Measurements from ENCODE around the gene PITPNM3.
"Not testable (repeated sequence)": the region's sequence is repeated elsewhere in the genome, so short reads cannot be mapped to it uniquely, and the experiment has no call there.

The PITPNM3 gene

DNA sequence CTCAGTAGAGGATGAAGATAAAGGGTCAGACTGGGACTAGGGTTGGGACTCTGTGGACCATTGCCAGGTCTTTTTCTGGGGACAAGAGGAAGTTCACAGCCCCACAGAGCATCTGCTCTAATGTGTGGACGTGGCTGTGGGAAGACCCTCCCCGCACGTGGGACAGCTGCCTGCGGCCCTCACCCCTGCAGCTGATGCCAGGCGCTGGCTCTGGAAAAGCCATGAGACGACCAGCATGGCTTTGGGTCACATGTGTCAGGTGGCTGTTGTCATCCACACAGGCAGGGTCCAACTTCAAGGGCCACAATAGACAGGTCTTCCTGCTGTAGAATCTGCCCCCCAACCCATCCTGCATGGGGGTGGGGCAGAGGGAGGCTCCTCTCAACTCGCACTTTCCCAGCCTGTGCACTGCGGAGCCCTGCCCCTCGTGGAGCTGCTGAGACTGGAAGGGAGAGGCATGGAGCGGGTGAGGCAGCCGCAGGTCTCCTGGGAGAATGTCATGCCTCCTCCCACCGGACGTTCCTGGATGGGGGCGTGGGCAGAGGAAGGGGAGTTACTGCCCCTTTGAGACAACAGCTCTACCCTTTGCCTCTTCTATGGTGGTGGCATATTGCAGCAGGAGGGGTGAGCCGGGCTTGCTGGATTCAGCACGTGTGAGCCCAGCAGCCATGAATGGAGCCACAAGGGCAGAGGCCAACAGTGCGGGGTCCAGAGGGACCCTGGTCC lies 58.7 kb downstream of the PITPNM3 start:
- no peak for DNase-seq

GRCh38 chr17:6496640-6497441 lies 59.5 kb downstream of the PITPNM3 start:
- peak; percentile 6 for DNase-seq

- DNase-seq: no peak
Observed at GRCh38 chr17:6496116-6496481, 60.3 kb downstream of the PITPNM3 start.

DNA sequence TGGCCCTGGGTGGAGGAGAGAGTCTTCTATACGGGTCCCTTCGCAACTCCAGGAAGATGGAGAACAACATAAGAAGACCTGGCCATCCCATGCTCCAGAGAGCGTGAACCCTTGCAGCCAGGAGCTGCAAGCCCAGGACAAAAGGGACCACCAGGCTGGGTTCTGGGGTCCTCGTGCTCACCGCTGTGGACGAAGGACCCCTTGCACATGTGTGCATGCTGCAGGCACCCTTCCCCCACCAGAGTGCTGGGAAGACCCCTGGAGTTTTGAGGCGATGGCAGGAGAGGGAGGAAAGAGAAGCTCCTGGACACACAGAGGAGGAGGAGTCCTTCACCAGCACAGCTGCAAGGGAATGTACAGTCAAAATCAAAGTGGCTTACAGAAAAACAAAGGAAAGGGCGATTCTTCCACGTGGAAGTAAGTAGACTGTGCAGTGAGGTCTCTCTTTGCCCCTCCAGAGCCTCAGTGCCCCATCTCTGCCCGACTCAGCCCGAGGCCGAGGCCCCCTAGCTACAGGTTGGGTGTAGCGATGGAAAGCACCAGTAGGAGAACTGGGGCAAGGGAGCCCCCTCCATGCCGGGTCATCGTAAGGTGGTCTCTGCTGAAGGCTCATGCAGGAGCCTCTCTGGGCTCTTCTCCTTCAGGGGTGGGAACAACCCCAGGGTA lies 60.8 kb downstream of the PITPNM3 start:
- no peak for DNase-seq

DNA sequence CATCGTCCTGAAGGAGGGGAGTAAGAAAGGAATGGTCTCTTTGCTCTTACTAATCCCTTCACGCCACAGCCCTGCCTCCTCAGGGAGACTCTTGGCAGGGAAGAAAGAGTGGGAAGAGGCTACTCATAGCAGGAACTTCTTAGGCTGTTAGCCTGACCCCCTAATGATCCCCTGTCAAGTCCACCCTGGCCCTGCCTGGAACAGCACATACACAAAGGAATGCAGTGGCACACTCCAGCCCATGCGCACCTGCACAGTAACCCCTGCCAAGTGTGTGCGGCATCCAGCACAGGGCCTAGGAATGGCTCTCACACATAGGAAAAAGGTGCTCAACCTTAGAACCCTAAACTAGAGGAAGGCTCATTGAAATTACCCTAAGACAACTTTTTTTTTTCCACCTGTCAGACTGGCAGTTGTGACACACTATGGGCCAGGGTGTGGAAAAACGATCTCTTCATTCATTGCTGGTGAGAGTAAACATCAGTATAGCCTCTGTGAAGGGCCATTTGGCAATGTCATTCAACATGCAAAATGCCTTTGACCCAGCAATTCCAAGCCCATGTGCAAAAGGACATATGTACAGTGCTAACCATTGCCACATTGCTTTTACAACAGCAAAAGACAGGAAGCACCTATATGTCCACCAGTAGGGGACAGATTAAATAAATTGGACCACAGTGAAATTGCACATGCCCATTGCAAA lies 62.0 kb downstream of the PITPNM3 start:
- DNase-seq: no peak

- no peak for DNase-seq
Observed at GRCh38 chr17:6492892-6493674, 63.3 kb downstream of the PITPNM3 start.

DNA sequence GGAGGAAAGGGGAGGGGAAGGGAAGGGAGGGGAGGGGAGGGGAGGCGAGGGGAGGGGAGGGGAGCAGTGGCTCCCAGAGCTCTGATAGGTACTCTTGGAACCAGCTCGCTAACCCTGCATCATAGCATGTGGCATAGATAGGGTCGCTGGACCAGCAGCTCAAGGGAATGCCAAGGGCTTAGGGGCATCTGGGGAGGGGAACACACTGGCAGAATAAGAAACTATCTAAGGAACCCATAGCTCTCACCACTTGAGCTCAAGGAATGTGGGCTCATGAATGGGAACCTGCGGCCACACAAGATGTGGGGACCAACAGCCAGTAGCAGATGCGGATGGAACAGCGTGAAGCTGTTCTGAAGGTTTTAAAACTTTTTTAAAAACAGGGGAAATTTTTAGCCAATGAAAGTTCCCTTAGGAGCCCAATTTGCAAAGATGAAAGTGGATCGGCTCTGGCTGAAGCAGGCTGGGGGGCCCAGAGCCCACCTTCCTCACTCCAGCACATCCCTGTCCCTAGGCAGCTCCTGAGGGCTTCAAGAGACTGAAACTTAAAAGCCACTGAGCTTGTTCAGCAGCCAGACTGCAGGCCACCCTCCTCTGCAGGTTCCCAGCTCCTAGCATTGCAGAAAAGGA lies 65.2 kb downstream of the PITPNM3 start:
- DNase-seq: no peak

GRCh38 chr17:6489016-6489550 lies 67.3 kb downstream of the PITPNM3 start:
- no peak for DNase-seq

DNA sequence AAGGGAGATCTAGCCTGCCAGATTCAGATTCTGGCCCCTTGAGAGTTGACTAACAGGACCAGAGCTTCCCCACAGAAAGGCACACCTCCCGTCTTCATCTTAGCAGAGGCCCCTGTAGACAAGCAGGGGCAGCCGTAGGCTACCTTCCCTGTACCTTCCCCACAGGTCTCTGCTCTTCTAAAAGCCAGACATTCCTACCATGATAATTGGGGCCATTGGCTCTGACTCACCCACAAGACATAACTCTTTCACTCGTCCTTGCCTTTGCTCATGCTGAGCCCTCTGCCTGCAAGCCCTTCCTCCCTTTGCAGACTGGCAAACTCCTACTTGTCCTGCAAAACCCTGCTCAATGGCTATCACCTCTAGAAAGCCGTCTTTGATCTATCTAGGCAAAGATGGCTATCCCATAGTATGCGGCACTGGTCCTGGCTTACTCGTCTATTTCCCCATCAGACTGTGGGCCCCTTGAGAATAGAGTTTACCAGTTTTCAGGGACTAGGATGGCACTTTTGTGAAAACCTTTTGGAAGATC lies 68.3 kb downstream of the PITPNM3 start:
- no peak for DNase-seq

DNA sequence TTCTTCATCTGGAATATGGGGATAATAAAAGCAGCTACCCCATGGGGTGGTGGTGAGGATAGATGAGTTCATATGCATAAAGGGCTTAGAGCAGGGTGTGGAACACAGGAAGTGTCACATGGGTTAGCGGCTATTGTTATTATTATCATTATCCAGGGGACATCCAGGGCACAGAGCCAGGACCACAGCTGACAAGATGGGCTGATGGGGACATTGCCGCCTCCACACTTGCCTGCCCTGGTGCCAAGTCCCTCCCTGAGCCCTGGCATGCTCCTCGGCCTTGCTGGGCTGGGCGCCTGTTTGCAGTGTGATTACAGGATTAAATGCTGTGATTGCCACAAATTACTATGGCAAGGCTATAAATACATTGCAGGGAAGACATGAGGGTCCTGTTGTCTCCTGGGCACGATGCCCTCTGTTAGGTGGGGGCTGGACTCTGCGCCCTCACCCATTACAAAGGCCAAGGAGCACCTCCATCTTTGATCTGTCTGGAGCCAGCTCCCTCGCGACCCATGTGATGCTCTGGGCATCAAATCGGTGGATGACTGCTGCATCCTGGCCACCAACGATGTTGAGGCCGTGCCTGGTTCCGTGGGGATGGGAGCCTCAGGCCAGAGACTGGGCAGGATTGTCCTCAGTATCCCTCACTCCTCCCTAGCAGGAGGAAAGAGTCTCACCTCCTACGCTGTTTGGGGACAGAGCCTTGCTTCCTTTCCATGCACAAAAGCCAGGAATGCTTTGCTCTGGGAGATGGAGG lies 68.9 kb downstream of the PITPNM3 start:
- no peak for DNase-seq

DNA sequence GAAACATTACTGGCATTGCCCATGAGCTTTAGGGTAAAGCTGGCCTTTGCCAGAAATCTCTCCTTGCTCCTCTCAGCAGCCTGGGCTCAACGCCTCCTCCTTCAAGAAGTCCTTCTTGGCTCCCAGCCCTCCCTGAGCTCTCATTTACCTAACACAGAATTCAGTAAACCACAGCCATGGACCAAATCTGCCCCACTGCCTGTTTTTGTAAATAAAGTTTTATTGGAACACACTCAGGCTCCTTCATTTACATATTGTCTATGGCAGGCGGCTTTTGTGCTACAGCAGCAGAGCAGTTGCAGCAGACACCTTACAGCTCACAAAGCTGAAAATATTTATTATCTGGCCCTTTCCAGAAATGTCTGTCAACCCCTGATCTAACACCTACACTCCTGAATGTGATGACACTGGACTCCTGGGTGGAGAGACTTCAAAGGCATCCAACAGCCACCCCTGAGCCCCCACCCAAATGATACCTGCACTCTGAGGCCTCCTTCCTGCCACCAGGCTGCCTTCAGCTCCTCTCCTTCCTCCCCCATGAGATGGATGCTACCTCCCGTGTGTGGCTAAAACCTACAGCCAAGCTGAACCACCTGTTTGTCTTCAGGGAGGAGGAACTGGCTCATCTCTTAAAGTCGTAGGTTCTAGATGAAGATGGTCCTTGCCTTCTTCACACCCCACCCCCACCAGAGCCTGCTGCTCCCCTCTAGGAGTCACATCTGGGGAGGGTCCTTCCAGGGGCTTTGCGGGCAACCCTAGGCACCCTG lies 70.5 kb downstream of the PITPNM3 start:
- no peak for DNase-seq

DNA sequence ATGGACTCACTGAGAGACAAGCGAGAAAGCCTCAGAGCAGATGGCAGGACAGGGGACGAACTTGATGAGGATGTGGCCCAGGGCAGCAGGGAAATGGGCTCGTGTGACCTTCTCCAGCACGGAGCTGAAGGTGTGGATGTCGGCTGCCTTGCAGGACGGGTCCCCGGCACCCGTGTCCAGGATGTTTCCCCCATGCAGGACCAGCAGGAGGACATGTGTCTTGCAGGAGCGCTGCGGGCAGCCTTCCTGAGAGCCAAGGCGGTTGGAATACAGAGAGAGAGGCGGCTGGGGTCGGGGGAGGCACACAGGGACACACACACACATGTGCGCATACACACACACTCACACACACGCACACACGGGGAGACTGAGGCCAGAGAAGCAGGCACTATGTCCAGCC lies 72.8 kb downstream of the PITPNM3 start:
- no peak for DNase-seq

DNA sequence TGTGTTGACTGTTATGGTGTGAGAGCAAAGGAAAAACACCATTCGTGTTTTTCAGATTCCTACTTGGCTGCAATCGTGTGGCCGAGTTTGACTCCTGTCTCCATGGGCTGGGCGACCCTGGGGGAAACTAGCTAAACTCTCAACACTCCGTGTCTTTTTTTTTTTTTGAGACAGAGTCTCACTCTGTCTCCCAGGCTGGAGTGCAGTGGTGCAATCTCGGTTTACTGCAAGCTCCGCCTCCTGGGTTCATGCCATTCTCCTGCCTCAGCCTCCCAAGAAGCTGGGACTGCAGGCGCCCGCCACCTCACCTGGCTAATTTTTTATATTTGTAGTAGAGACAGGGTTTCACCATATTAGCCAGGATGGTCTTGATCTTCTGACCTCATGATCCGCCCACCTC lies 73.6 kb downstream of the PITPNM3 start:
- DNase-seq: not testable (repeated sequence)

DNA sequence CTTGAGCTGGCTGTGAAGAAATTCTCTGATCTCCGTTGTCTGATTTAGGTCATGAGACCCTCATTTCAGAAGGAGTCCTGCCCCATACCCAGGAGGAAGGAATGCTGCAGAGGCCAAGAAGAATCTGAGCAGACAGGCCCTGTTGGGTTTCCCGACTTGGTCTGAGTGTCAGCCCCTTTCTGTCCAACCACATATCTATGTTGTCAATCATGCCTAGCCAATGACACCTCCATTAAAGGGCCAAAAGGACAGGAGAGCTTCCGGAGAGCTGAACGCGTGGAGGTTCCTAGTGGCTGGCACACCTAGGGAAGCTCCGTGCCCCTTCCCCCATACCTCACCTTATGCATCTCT lies 74.3 kb downstream of the PITPNM3 start:
- DNase-seq: no peak

GRCh38 chr17:6480303-6480675 lies 76.1 kb downstream of the PITPNM3 start:
- DNase-seq: no peak

DNA sequence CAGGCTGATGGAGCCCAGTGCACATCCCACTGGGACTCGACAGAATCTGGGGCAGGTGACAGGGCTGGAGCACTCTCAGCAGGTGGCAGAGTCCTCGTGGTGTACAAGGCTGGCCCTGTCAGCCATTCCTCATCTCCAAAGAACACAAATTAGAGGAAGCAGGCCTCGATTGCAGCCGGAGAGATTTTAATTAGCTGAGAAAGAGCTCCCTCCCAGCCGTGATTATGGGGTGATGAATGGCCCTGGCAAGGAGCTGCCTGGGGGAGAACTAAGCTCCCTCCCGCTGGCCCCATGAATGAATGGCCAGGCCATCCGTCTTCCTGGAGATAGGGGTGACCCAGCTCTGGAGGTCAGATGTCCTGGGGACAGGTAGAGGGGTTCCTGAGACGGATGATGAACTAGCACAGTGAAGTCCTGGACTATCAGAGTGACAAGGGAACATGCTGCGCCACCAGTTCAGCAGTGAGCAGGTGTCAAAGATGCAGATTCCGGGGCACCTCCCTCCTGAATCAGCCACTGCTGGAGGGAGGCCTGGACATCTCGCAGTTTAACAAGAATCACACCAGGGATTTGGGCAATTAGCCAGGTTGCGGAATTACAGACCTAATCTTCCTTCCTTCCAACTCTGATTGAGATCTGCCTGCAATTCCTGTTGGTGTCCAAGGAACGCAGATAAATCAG lies 76.6 kb downstream of the PITPNM3 start:
- DNase-seq: no peak

DNA sequence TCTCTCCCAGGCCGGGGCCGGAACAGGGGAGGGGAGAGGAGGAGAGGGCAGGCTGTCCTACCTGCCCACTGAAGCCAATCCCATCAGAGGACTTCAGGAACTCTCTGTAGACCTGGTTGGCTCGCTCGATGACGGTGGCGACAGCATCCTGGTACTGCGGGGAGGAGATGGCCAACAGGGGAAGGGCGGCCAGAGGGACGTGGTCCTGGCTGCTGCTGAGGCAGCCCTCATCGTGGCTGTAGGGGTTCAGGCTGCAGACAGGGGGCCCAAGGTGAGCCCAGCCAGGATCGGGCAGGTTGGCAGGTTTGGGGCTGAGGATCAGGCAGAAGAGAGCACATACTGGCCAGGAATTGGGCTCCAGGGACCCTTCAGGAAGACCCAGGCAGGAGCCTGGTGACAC lies 77.9 kb downstream of the PITPNM3 start:
- DNase-seq: no peak

DNA sequence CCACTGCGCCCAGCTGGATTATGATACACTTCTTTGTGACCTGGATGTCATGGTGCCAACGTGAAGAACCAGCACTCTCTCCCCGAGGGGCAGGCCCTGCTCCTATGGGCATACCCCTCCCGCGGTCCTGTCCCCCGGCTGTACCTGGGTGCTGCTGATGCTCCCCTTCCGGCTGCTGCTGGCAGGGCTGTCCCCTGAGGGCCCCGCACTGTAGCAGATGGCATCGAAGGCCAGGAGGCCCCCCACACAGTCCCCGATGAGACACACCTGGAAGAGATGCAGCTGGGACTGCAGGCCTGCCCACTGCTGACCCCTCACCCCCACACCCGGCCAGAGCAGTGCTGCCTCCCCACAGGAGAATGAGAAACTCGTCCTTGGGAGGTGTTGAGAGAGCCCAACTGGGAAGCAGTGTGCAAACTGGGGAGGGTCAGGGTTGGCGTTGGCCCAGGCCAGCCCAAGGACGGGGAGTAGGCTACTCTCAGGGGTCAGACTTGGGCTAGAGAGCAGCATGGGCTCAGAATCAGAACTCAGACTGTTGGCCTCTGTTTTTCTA lies 78.4 kb downstream of the PITPNM3 start:
- DNase-seq: no peak

DNA sequence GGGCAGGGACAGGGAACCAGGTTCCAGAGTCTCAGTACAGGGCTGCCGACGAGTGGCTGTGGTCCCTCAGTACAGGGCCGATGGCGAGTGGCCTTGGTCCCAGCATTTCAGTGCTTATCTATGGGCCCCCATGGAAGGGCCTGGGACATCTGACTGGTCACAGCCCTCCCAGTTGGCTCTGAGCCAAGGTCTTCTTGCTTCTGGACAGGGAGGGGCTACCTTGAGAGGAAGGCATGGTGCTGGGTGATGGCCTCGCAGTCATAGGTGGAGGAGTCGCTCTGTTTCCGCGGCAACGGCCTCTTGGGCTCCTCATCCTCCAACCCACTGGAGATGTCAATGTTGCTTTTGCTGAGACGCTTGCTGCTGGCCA lies 79.6 kb downstream of the PITPNM3 start:
- DNase-seq: no peak

All from DMS 273 treated with DMSO at 0.1 percent for 48 hours (cell line).